SIG-M5 treated with dmso at 0.1 percent for 504 hours (cell line): Measurements from ENCODE around the gene MBD2.
"Not testable (repeated sequence)": the region's sequence is repeated elsewhere in the genome, so short reads cannot be mapped to it uniquely, and the experiment has no call there.

ENCODE experiments used
- DNase-seq: peaks from one replicate; lab custom pipeline; 2025; ENCODE audit not compliant: unreplicated experiment; lab: John Stamatoyannopoulos, UW

The MBD2 gene

DNA sequence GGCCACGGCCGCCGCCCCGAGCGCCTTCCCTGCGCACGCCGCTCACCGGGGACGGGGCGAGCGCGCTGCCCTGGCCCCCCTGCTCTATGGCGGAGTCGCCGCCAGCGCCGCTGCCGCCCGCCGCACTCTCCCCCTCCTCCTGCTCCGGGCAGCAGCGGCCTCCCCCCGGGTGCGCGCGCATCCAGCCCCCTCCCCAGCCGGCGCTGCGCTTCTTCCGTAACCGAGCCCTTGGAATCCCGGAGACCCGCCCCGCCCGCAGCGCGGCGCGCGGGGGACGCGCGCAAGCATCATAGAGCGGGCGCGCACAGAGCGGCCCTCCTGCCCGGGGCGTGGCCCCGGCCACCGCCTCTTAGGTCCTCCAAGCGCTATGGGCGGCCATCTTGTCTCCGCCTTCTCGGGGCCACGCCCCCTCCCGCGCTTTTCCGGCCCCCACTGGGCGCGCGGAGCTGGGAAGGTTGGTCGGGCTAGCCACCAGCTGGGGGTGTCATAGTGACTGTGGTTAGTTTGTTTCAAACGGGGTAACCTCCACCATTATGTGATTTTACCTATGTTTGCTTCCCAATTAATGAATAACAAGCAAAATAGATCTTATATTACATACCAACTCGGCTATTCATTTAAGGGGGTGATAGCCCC lies at the start of gene MBD2:
Gene MBD2 (minus strand): TSS at position 291 of the 636 bp plus-strand sequence. CDS start 110 bp downstream, at position 181.
- peak; percentile 90 for DNase-seq

GRCh38 chr18:54269893-54270844 lies 45.7 kb upstream of the MBD2 start:
- peak; percentile 81 for DNase-seq

DNA sequence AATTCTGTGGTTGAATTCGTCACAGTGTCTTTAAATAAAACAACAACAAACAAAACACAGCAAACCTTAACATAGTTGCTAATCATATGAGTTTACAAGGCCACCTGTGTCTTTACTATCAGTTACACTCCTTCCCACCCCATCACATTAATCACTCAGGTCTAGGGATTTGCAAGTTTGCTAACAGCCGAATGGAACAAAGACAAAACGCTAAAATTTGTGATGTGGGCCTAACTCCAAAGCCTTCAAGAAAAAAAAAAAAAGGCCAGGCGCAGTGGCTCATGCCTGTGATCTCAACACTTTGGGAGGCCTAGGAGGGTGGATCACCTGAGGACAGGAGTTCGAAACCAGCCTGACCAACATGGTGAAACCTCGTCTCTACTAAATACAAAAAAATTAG lies 44.3 kb upstream of the MBD2 start:
- no peak for DNase-seq

- no peak for DNase-seq
These were observed 43.2 kb upstream of the MBD2 start for GRCh38 chr18:54267701-54268100.

GRCh38 chr18:54263904-54264336 lies 39.5 kb upstream of the MBD2 start:
- no peak for DNase-seq

DNA sequence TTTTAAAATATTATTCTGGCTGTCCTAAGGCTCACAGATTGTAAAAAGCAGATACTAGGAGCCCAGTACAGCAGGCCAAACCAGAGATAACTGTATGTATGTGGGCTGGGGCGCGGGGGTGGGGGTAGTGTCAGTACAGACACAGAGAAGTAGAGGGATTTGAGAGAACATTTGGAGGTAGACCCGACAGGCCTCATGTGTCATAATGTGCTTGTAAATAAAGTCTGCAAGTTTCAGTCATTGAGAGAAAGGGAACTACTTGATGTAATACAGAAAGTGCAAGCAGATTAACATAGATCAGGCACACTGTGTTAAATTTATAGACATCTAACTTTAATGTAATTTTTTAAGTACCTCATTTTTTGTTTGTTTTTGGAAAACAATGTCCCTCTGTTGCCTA lies 37.4 kb upstream of the MBD2 start:
- peak; percentile 86 for DNase-seq

- DNase-seq = peak; percentile 84
These were observed 36.1 kb upstream of the MBD2 start for GRCh38 chr18:54260396-54261072.

DNA sequence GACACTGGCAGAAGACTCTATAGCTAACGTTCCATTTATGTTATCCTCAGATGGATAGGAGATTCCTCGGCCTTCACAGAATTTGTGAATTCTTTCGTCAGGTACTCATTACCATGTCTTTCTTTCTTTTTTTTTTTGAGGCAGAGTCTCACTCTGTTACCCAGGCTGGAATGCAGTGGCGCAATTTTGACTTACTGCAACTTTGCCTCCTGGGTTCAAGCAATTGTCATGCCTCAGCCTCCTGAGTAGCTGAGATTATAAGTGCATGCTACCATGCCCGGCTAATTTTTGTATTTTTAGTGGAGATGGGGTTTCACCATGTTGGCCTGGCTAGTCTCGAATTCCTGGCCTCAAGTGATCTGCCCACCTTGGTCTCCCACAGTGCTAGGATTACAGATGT lies 33.3 kb upstream of the MBD2 start:
- DNase-seq = not testable (repeated sequence)

DNA sequence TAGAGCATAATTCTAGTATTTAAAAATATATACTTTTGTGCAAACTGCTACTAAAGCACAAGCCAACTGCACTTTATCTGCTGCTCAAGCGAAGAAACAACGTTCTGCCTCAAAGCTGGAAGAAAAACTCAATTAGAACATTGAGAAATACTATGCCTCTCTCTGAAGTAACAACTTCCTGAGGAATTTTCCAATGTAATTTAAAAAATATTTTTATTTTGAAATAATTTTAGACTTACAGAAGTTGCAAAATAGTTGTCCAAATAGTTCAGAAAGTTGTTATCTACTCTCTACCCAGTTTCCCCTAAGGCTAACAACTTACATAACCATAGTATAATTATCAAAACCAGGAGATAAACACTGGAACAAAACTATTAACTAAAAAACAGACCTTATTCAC lies 32.5 kb upstream of the MBD2 start:
- DNase-seq = peak; percentile 16

- no peak for DNase-seq
These were observed 30.7 kb upstream of the MBD2 start for GRCh38 chr18:54255141-54255540.

- no peak for DNase-seq
These were observed 29.8 kb upstream of the MBD2 start for GRCh38 chr18:54254265-54254758.

GRCh38 chr18:54251606-54252390 lies 27.3 kb upstream of the MBD2 start:
- no peak for DNase-seq

DNA sequence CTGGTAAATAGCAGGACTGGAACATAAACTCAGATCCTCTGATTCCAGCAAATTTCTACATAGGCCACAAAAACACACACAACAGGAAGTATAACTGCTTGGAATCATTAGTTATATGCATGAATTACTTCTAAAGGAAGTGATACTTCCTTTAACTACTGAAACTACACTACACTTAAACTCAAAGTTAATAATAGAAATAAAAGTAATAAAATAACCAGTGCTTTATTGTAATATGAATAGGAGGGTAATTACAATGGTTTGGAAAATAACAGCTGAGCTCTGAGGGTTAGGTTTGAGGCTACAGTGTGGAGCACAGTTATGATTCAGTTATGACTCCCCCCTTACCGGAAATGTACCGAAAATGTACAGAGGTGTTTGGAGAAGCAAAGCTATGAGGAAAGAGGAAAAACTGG lies 26.4 kb upstream of the MBD2 start:
- no peak for DNase-seq

- DNase-seq = no peak
These were observed 23.2 kb upstream of the MBD2 start for GRCh38 chr18:54247511-54248175.

DNA sequence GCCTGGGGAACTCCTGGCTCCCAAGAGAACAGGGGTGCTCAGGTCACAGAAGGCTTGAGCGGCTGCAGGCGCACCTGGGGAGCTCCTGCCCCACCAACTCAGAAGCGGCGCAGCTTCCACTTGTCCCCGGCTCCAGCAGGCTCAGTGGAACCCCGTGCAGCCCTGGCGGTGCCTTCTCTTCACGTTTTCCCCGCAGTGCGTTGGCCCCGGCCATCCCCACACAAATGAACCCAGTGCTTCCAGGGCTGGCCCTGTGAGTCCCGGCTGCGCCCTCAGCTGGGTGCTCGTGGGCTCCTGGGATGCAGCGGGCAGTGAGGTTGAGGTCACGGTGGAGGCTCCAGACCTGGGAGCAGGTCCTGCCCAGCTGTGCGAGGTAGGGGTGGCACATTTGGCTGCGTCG lies 17.9 kb upstream of the MBD2 start:
- no peak for DNase-seq

- DNase-seq = no peak
These were observed 17.0 kb upstream of the MBD2 start for GRCh38 chr18:54241483-54241882.

- DNase-seq = no peak
These were observed 16.2 kb upstream of the MBD2 start for GRCh38 chr18:54240629-54241107.

- DNase-seq = no peak
These were observed 15.1 kb upstream of the MBD2 start for GRCh38 chr18:54239601-54240000.

DNA sequence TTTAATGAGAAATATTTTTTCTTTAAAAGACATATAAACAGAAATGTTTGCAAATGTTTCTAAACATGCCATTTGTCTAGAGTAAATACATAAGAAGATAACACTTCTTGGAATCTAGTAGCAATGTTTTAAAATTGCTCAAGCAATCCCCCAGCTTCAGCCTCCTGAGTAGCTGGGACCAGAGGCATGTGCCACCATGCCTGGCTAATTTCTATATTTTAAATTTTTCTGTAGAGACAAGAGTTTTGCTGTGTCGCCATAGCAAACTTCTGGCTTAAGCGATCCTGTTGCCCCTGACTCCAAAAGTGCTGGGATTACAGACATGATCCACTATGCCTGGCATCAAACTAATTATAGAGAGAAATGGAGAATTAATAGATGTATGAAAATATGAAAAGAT lies 14.6 kb upstream of the MBD2 start:
- no peak for DNase-seq
